Activated naive CD4-positive, alpha-beta T cell treated with anti-CD3 and anti-CD28 coated beads, Interleukin-2, amount 50 U/mL, for 16 hours (primary cell): ENCODE results near the gene KIAA1210.

Source experiments
- DNase-seq: peaks from one replicate; pipeline ENCODE4 v3.0.0-alpha.2; 2020

KIAA1210 gene

DNA sequence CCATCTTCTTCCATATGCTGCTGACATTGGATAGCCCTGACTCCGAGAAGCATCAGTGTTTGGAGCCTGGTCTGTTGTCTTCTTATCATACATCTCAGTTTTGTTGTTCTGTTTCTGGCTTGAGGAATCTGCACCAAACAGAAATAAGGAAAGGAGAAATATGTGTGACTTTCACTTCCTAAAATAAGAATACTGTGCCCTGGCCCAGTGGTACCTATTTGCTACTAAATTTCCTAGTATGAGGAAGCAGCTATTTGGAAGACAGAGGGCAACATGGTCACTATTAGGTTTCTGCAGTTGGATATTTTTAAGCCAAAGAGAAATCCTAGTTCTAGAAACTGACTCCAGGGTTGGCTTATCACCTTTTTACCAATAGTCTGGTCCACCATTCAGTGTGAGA lies 38.0 kb downstream of the KIAA1210 start:
- DNase-seq, result no peak

DNA sequence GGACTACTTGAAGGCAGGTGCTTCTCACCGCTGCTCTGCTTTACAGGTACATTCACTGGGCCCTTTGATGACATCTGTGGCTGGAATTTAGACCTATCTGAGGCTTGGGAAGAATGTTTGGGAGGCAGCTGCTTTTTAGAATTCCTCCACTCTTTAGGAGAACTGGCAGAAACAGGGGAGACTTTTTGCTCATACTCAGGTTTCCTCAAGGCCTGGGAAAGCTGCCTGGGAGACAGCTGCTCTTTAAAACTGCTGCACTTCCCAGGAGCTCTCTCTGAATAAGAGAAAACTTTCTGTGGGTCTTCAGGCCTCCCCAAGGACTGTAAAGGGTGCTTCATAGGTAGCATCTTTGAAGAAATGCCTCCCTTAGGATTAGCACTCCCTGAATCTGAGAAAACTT lies 40.5 kb downstream of the KIAA1210 start:
- DNase-seq, result no peak

DNA sequence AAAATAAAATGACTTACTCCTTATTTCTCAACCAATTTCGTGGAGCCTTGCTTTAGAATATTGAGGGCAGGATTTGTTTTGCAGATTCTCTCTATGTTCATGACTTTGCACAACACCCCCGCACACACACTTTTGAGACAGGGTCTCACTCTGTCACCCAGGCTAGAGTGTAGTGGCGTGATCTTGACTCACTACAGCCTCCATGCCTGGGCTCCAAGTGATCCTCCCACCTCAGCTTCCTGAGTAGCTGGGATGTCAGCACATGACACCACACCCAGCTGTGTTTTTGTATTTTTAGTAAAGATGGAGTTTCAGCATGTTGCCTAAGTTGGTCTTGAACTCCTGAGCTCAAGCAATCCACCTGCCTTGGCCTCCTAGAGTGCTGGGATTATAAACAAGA lies 42.8 kb downstream of the KIAA1210 start:
- no peak for DNase-seq

DNA sequence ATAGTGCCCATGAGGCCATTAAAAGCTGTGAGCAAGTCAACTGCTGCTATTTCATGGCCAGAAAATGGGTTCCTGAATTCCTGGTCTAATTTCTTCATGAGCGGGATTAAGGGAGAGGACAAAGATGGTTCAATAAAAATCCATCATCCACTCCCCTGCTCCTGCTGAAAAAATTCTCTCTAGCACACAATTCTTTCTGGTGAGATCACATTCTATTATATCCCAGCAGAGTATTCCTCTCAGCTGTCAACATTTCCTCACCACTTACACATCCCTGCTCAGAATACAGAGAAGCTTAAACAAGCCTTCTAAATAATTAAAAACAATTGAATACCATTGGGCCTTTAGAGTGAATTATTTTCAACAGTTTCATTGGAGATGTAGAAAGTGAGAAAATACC lies 45.3 kb downstream of the KIAA1210 start:
- no peak for DNase-seq

DNA sequence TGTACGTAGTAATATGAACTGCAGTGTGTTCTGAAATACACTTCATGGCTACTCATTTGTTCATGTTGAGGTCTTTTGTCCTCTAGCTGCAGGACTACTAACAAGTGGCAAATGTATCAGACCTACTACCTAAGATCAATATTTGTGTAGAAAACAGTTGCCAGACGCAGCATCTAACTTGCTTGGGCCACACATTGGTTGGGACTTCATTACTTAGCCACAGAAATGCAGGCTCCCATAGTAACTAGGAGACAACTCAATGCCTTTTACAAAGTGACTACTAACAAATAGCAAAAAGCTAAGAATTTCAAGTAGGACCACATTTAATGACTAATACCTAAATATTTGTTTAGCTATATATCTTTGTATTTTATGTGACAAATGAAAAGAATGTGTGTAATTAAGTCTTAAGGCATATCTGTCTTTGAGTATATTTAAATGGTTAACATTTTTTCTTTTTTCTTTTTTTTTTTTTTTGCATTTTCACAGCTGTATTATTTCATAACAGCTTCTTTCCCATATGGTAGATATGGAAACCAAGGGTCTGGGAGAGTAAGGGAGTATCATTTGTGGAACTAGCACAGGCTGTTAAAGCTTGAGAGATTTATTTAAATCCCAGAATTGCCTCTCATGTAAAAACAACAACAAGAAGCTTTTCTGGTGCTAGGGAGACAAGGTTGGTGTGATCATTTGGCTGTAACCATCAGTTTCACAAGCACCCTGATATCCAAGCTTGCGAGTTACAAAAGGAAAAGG lies 52.2 kb downstream of the KIAA1210 start:
- DNase-seq, result no peak

DNA sequence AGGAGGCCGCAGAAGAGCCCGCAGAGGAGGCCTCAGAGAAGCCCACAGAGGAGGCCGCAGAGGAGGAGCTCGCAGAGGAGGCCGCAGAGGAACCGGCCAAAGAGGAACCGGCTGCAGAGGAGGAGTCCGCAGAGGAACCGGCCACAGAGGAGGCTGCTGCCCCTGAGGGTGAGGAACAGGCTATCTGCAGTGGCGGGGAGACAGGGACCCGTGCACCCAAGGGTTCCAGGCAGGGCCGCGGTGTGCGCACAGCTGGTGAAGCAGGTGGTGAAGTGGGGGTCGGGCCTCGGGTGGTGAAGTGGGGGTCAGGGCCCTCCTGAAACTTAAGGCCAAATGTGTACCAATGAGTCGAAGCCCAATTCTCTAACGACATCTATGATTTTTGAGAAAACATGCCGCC lies 53.7 kb downstream of the KIAA1210 start:
- no peak for DNase-seq

DNA sequence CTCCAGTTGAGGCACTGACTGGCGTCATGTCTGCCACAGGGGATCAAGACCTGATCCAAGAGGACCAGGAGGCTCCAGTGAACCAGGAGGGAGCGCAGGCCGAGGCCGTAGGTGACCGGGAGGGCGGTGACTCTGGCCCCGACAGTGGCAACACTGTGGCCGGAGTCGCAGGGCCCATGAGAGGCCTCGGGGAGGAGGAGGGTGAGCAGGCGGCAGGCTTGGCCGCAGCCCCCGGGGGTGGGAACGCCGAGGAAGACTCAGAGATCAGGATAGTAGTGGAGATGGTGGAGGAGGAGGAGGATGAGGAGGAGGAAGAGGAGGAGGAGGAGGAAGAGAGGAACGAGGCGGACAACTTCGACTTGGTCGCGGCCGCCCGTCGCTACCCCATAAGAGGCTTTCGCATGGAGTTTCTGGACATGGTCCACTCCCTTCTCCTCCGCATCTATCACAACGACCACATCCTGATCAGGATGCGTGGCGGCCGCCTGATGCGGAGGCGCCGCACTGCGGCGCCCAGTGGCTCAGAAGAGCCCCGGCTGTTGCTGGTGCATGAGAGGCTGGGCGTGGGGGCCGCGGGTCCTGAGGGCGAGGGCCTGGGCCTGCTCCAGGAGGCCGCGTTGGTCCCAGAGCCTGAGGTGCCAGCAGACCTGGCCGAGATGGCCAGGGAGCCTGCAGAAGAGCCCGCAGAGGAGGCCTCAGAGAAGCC lies 54.3 kb downstream of the KIAA1210 start:
- no peak for DNase-seq

DNA sequence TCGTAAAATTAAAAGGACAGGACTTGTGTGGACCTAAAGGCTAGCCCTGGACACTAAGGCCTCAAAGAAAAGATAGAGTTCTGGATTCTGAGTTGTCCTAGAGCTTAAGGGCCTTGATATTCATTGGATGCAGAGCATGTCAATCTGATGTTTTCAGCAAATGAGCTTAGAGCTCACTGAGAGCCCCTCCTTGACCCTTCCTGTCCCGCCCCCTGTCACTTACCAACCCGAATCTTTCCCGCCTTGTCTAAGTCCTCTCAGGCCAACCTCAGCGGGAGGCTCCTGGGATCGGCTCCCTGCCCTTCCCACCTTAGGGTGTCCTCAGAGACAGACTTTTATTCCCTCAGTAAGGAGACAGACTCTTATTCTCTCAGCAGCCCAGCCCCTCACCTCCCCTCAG lies 54.9 kb downstream of the KIAA1210 start, which contains the start of gene CT47C1:
Gene CT47C1 (plus strand): TSS at position 250 of the 400 bp plus-strand sequence. CDS start 233 bp downstream, outside the sequence.
- DNase-seq, result no peak

DNA sequence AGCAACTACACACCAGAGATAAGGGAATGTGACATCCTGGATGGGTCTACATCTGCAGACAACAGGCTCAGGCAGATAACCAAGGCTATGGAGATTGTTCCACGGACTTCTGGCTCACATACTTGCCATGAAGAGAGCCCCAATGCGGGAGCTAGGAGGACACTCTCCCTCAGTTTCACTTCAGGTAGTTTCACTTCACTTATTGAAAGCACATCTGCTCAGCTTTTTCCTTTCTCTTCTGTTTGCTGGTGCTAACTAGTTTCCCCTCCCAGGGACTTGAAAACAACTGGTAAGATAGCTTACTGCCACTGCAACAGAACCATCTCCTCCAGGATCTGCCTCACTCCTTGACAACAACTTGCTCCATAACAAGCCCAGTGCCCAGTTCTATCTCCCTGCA lies 56.2 kb downstream of the KIAA1210 start:
- no peak for DNase-seq

DNA sequence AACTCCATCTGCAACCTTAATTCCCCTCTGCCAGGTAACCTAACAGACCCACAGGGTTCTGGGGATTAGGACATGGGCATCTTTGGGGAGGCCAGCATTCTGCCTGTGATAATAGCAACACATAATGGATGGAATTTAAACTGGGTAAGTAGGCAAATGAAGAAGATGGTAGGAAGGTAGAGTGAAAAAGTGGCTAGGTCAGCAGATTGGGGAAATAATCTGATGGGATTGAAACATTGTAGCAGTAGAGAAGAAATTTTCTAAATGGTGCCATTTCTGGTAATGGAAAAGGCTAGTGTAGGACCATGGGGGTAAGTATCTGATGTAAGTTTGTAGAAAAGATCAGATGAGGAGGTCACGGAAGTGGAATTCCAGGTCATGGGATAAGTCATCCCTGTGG lies 57.9 kb downstream of the KIAA1210 start:
- no peak for DNase-seq

DNA sequence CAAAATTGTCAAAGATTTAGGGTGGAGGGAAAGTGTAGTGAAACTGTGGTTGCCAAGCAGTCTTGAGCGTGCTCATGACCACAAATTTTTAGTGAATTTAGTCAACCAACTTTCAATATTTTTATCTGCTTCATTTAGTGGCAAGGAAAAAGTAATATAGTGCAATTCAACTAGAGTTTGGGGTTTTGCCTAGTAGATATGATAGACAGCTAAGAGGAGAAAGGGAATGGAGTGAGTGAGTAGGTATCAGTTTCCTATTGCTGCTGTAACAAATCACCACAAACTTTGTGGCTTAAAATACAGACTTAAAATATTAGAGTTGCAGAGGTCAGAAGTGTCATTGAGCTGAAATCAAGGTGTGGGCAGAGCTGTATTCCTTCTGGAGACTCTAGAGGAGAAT lies 58.5 kb downstream of the KIAA1210 start:
- no peak for DNase-seq

DNA sequence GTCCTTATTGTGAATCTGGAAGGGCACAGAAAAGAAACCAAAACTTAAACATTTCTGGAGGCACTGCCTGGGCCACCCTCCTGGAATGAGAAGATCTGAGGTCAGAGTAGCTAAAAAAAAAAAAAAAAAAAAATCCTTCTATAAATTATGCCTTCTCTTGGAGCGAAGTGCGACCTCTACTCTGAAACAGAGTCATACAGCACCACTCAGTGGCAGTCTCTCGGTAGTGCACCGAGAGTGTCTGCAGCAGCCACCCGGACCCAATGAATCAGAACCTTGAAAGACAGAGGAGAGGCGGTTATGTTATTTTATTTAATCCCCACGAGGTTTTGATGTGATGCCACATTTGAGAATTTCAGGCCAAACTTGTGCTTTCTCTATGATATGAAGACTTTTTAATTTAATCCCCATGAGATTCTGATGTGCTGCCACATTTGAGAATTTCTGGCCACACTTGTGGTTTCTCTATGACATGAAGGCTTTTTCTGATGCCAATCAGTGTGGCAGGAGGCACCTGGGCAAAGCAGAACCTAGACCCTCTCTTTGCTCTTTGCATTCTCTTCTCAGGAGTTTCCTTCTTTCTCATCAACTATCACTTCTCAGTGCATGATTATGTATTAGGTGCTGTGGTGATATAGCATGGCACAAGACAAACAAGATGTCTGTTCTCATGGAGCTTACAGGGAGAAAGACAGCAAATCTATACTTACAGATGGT lies 60.4 kb downstream of the KIAA1210 start:
- DNase-seq, result peak; percentile 49

DNA sequence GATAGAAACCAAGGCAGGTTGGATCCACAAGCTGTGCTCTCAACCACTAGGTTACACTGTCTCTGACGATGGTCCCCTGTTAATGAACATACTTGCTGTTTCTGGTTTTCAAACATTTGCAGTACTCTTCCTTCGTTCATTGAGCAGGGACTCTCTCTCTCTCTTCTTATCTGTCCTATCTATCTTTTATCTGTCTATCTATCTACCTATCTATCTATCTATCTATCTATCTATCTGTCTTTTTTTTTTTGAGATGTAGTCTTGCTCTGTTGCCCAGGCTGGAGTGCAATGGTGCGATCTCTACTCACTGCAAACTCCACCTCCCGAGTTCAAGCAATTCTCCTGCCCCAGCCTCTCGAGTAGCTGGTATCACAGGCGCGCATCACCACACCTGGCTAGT lies 64.2 kb downstream of the KIAA1210 start:
- no peak for DNase-seq

DNA sequence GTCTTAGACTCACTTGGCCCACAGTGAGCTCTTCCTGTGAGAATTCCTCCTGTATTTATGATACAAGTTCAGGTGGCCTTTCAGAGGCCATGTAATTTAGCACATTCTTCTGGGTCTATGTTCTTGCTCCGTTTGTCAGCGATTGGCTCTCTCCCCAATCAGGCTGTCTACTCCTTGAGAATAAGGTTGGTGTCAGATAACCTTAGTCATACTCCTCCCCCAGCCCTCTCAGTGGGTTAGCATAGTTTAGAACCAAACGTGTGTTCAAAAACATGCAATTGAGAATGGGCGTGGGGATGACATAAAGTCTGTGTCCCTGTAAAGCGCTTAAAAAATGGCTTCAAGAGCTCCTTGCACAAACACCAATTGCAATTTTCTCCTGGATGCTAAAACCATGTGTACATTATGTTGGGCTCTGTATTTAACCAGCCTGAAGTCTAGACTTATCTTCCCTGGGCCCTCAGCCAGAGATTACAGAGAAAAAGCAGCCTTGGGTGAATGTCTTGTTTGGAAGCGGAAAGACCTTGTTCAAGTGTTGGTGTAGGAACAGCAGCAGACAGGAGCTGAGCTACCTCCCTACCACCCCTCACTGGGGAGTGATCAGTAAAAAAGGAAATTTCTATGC lies 64.8 kb downstream of the KIAA1210 start:
- no peak for DNase-seq

DNA sequence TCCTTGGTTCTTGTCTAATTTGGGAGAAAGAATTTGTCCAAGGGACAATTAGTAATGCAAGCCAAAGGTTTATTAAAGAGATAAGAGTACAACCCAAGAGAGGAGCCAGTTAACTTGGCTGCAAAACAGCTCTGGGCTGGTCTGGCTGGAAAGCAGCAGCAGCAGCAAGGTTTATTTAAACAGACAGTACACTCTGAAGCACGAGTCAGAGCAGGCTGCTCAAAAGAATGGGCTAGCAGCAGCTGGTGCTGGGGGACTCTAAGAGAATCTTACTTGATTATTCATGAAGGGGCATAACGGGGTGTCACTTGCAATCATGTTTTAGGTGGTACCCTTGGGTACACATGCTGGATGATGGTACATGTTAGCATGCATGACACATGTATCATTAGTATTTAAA lies 71.9 kb downstream of the KIAA1210 start:
- DNase-seq, result no peak

DNA sequence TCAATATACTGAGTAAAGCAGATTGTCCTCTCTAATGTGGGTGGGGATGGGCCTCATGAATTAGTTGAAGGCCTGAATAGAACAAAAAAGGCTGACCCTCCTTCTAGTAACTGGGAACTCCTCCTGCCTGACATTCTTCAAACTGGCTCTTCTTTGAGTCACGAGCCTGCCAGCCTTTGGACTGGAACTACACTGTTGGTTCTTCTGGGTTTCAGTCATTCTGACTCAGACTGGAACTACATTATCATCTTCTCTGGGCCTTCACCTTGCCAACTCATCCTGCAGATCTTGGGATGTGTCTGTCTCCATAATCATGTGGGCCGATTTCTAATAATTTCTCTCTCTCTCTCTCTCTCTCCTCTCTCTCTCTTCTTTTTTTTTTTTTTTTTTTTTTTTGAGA lies 81.7 kb downstream of the KIAA1210 start:
- DNase-seq, result no peak

DNA sequence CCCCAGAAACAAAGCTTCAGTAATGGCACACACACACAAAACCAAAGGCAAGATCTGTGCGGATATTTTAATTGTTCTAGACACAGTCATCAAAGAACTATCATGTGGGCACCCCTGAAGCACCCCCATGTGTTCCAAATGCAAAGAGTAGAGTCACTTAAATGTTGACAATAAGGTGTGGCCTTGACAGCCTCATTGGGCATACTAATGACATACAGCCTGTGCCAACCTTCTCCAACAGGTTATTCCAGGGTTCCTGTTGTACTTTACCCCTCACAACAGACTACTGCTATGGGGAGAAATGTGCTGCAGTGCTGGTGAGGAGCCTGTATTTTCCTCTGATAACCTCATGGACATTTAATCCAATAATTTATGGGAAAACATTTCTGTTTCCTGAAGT lies 84.6 kb downstream of the KIAA1210 start:
- no peak for DNase-seq

DNA sequence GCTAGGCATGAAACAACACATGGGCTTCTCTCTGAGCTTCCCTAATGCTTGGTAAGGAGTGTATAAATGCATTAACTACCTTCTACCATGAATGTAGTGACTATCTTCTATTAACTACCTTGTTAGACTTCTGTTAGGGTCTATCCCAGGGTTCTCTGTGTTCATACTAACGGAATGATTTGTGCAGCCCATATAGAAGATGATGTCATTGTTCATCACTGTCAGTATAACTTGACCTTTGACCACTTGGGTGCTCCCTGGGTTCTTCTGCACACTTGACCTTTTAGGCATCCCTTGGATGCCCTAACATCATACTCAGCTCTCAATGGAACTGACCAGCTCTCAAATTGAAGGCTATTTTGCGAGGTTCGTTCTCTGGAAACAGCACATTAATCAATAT lies 85.6 kb downstream of the KIAA1210 start:
- DNase-seq, result no peak

DNA sequence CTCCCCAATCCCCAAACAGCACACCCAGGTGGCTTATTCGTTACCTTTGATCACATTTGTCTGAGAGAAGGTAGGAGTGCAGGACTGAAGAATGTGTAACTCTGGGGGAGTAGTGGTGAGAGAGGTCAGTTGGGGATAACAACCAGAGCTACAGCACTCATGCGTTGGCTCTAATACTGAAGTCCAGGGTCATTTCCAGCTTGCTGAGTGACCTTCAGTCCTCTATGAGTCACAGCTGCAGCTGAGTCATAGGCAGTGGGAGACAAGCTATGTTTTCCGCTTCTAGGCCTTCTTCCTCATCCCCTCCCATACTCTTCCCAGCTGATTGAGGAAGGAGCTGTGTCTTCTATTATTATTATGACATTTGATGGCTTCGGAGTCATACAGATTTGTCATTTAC lies 86.4 kb downstream of the KIAA1210 start:
- DNase-seq, result no peak

DNA sequence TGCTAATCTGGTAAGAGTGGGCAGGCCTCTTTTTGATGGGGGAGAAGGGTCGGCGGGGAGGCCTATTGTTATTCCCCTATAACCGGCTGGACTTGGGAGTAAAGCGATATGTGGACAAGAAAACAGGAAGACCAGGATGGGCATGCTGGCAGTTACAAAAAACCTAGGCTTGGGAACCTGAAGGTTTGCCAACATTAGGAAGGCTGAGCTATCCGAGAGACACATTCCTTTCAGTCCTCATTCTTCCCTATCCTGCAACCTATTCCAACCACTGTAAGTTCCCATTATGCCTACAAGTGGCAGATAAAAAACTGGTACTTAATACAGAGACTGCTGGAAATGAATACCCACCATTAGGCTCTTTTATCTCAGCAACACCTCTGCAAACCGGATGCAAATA lies 87.2 kb downstream of the KIAA1210 start:
- no peak for DNase-seq

DNA sequence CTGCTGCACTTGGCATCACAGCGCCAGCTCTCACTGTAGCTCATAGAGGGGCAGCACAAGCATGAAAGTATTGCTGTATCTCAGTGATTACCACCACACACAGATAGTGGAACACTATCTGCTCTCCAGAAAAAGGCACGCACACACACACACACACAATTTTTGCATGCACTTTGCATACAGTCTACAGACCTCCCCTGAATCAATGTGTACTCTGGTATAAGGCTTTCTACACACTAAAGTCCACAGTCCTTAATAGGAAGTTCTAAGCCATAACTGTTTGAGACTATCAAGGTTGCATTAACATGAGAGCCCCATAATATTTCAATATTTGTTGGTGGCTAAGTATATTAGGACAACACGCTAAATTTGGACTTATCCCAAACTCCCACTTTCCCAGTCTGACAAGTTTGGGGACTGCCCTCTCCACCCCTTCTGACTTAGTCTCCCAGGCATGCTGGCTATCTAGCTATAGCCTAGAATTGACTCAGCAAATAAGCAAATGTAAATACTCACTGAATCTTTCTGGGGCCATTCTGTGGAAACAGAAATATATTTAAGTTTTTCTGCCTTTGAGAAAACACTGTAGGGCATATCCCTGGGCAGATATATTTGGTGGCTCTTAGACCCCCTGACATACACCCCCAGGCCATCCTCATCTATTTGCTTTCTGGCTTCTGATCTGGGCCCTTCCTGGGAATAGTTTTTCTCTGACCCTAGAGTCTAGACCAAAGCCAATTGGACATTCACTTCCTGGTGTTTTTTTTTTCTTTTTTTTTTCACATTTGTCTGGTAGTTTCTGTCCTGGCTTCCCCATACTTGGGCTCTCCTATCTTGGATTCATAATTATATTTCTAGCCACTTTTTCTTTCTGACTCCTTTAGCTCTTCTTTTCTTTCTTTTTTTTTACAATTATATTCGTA lies 91.2 kb downstream of the KIAA1210 start:
- DNase-seq, result no peak

DNA sequence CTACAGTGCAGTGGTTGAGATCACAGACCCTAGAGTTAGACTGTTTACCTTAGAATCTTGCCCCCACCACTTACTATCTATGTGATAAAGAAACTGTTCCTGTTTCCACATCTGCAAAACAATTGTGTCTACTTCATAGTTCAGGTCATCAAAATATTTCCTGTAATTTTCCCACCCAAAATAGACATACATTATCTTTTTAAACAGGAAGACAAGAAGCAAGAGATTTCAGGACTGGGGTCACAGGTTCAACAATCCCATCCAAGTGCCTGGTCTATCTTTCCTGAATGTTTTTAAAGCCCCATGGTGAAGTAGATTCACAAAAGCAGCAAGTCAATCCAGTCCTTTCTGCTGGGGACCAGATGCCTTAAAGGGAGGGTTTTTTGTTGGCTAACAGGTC lies 96.6 kb downstream of the KIAA1210 start:
- no peak for DNase-seq
